ENCODE measurements around the gene TNIP2.

Gene TNIP2

GRCh38 chr4:2714061-2714770, 41.9 kb downstream of the TNIP2 start:
- Histone ChIP-seq H3K4me1 (ENCODE audit: insufficient read depth, poor library complexity, severe bottlenecking) (no peaks in the 10 kb centered on the region), H3K27ac (ENCODE audit: poor library complexity, severe bottlenecking) (no peak overlapping the region), H3K36me3 (ENCODE audit: low read depth) (peaks cover 41% of the 10 kb centered on the region), H3K9me3 (ENCODE audit: severe bottlenecking) (no peaks in the 10 kb centered on the region), H3K4me3 (ENCODE audit: severe bottlenecking) (no peak overlapping the region), H3K27me3 (ENCODE audit: insufficient read depth, poor library complexity, severe bottlenecking) (no peaks in the 10 kb centered on the region)
- ATAC-seq (ENCODE audit: low read depth) (no peak), DNase-seq (ENCODE audit: low spot score) (no peak)
- TF ChIP-seq, protein P1, sequence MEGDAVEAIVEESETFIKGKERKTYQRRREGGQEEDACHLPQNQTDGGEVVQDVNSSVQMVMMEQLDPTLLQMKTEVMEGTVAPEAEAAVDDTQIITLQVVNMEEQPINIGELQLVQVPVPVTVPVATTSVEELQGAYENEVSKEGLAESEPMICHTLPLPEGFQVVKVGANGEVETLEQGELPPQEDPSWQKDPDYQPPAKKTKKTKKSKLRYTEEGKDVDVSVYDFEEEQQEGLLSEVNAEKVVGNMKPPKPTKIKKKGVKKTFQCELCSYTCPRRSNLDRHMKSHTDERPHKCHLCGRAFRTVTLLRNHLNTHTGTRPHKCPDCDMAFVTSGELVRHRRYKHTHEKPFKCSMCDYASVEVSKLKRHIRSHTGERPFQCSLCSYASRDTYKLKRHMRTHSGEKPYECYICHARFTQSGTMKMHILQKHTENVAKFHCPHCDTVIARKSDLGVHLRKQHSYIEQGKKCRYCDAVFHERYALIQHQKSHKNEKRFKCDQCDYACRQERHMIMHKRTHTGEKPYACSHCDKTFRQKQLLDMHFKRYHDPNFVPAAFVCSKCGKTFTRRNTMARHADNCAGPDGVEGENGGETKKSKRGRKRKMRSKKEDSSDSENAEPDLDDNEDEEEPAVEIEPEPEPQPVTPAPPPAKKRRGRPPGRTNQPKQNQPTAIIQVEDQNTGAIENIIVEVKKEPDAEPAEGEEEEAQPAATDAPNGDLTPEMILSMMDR (IDR thresholded peaks at IDR 0.05; ENCODE audit: poor library complexity, severe bottlenecking) = no peak

- TF ChIP-seq, protein P1 (IDR thresholded peaks at IDR 0.05; ENCODE audit: poor library complexity, severe bottlenecking) = no peak
- H3K9me3 ChIP-seq (ENCODE audit: severe bottlenecking) = no peaks in the 10 kb centered on the region
- DNase-seq (ENCODE audit: low spot score) (no peak), ATAC-seq (ENCODE audit: low read depth) (no peak)
- H3K27me3 ChIP-seq (ENCODE audit: insufficient read depth, poor library complexity, severe bottlenecking) = no peaks in the 10 kb centered on the region
- H3K36me3 ChIP-seq (ENCODE audit: low read depth) = peaks cover 34% of the 10 kb centered on the region
- no peak overlapping the region for H3K4me3 ChIP-seq (ENCODE audit: severe bottlenecking)
- H3K4me1 ChIP-seq (ENCODE audit: insufficient read depth, poor library complexity, severe bottlenecking) = no peaks in the 10 kb centered on the region
- no peak overlapping the region for H3K27ac ChIP-seq (ENCODE audit: poor library complexity, severe bottlenecking)
Observed at GRCh38 chr4:2713337-2713736, 42.8 kb downstream of the TNIP2 start.

DNA sequence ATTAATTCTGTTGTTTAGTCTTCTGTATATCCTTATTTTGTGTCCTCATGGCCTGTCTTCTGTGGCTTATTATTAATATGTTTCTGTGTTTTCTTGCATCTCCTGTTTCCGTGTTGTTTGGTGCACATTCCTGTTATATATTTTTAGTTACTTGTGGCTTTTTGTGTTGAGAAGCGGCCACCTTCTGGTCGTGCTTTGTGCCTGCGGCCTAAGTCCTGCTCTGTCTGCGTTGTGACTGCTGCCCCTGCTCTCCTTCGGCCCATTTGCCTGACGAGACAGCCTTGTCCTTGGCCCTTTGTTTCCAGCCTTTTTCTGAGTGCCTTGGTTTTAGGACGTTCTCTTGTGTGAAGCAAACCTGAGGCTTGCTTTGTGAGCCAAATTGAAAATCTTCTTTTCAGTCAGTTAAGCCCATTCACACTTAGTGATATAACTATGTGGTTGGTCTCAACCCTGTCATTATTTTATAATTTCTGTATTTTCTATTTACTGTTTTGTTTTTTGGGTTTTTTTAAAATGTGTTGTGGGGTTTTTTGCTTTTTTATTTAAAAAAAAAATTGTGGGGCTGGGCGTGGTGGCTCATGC, 43.8 kb downstream of the TNIP2 start:
- DNase-seq (ENCODE audit: low spot score) (no peak), ATAC-seq (ENCODE audit: low read depth) (no peak)
- no peaks in the 10 kb centered on the region for H3K4me1 ChIP-seq (ENCODE audit: insufficient read depth, poor library complexity, severe bottlenecking)
- no peak overlapping the region for H3K27ac ChIP-seq (ENCODE audit: poor library complexity, severe bottlenecking)
- H3K4me3 ChIP-seq (ENCODE audit: severe bottlenecking) = no peak overlapping the region
- TF ChIP-seq, protein P1 (IDR thresholded peaks at IDR 0.05; ENCODE audit: poor library complexity, severe bottlenecking) = no peak
- H3K36me3 ChIP-seq (ENCODE audit: low read depth) = peaks cover 26% of the 10 kb centered on the region
- no peaks in the 10 kb centered on the region for H3K27me3 ChIP-seq (ENCODE audit: insufficient read depth, poor library complexity, severe bottlenecking)
- no peaks in the 10 kb centered on the region for H3K9me3 ChIP-seq (ENCODE audit: severe bottlenecking)

GRCh38 chr4:2702770-2703169, 53.4 kb downstream of the TNIP2 start:
- H3K27ac ChIP-seq (ENCODE audit: poor library complexity, severe bottlenecking) = no peak overlapping the region
- ATAC-seq (ENCODE audit: low read depth) (no peak), DNase-seq (ENCODE audit: low spot score) (no peak)
- no peak overlapping the region for H3K4me3 ChIP-seq (ENCODE audit: severe bottlenecking)
- no peaks in the 10 kb centered on the region for H3K4me1 ChIP-seq (ENCODE audit: insufficient read depth, poor library complexity, severe bottlenecking)
- no peaks in the 10 kb centered on the region for H3K9me3 ChIP-seq (ENCODE audit: severe bottlenecking)
- TF ChIP-seq, protein P1 (IDR thresholded peaks at IDR 0.05; ENCODE audit: poor library complexity, severe bottlenecking) = no peak
- H3K27me3 ChIP-seq (ENCODE audit: insufficient read depth, poor library complexity, severe bottlenecking) = no peaks in the 10 kb centered on the region
- H3K36me3 ChIP-seq (ENCODE audit: low read depth) = peaks cover 64% of the 10 kb centered on the region

GRCh38 chr4:2702361-2702760, 53.8 kb downstream of the TNIP2 start:
- no peaks in the 10 kb centered on the region for H3K4me1 ChIP-seq (ENCODE audit: insufficient read depth, poor library complexity, severe bottlenecking)
- H3K36me3 ChIP-seq (ENCODE audit: low read depth) = peaks cover 68% of the 10 kb centered on the region
- DNase-seq (ENCODE audit: low spot score) (no peak), ATAC-seq (ENCODE audit: low read depth) (no peak)
- H3K9me3 ChIP-seq (ENCODE audit: severe bottlenecking) = no peaks in the 10 kb centered on the region
- TF ChIP-seq, protein P1 (IDR thresholded peaks at IDR 0.05; ENCODE audit: poor library complexity, severe bottlenecking) = no peak
- H3K27me3 ChIP-seq (ENCODE audit: insufficient read depth, poor library complexity, severe bottlenecking) = no peaks in the 10 kb centered on the region
- H3K27ac ChIP-seq (ENCODE audit: poor library complexity, severe bottlenecking) = no peak overlapping the region
- H3K4me3 ChIP-seq (ENCODE audit: severe bottlenecking) = no peak overlapping the region

Measured in RWPE2 (cell line).